Thoracic aorta (tissue), 2 donors: ENCODE measurements around the gene TDRD12. TPM values are rescaled to one million over a fixed set of nuclear protein-coding genes. Genes with fewer than 3 reads are reported as not detected.
"Not testable (repeated sequence)": the region's sequence is repeated elsewhere in the genome, so short reads cannot be mapped to it uniquely, and the experiment has no call there.

ENCODE experiments used
- ATAC-seq: fragments of 150-250 bp; one replicate; pipeline ENCODE4 v1.8.0; 2017; ENCODE audit warnings: low read depth; ENCODE audit not compliant: insufficient number of reproducible peaks, low FRiP score
- DNase-seq: peaks from one replicate; pipeline ENCODE4 v3.0.0-alpha.2; 2020; ENCODE audit warnings: low spot score
- H3K27ac ChIP-seq, 2 donors: fragments of 200-600 bp; sonication (generic); 1 replicate in 1 of 2; 2 replicates in 1 of 2; pipeline ENCODE4 v1.5.1; 2016; ENCODE audit warnings: mild to moderate bottlenecking in 2 of 2, moderate library complexity in 2 of 2
- H3K27me3 ChIP-seq: fragments of 200-600 bp; sonication (generic); replicated peaks from 2 replicates; pipeline ENCODE4 v1.6.0; 2016; ENCODE audit warnings: mild to moderate bottlenecking; ENCODE audit not compliant: insufficient read depth
- H3K36me3 ChIP-seq: fragments of 200-600 bp; sonication (generic); one replicate; pipeline ENCODE4 v1.5.1; 2016
- H3K4me1 ChIP-seq, 2 donors: fragments of 200-600 bp; sonication (generic); 1 replicate in 1 of 2; 2 replicates in 1 of 2; pipeline versions ENCODE4 v1.5.1 to v1.6.0; 2016; ENCODE audit warnings: low read depth in 2 of 2, mild to moderate bottlenecking in 1 of 2; ENCODE audit not compliant: control insufficient read depth in 1 of 2
- H3K4me3 ChIP-seq: fragments of 200-600 bp; sonication (generic); 2 replicates; pipeline ENCODE4 v1.5.1; 2016; ENCODE audit warnings: mild to moderate bottlenecking
- H3K9me3 ChIP-seq: fragments of 200-600 bp; sonication (generic); 2 replicates; pipeline ENCODE4 v1.5.1; 2016
- total RNA-seq, 2 donors: library from RNA; depleted of rRNA; stranded (reverse); fragments of >200 nt; gene quantifications; one replicate each; pipeline versions ENCODE4 v1.1.0 to v1.2.3, GENCODE V29; 2016
- TF ChIP-seq, protein P1 (sequence below): fragments of 200-600 bp; sonication (generic); IDR thresholded peaks from one replicate; pipeline ENCODE4 v1.5.1; 2019; ENCODE audit warnings: antibody characterized with exemption

TDRD12 gene
- total RNA-seq, 2 donors from 2014 or later, result not detected

DNA sequence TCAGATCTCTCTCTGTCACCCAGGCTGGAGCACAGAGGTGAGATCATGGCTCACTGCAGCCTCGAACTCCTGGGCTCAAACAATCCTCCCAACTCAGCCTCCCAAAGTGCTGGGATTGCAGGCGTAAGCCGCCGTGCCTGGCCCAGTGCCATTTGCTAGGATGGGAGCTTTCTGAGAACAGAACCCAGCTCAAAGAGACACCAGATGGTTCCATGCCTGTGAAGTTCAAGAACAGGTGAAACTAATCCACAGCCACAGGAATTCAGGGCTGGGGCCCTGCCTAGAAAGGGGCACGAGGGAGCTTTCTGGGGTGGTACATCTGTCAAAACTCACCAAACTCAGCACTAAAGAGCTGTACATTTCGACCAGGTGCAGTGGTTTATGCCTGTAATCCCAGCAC lies 145.8 kb downstream of the TDRD12 start:
- H3K36me3 ChIP-seq, result no peaks in the 10 kb centered on the region

DNA sequence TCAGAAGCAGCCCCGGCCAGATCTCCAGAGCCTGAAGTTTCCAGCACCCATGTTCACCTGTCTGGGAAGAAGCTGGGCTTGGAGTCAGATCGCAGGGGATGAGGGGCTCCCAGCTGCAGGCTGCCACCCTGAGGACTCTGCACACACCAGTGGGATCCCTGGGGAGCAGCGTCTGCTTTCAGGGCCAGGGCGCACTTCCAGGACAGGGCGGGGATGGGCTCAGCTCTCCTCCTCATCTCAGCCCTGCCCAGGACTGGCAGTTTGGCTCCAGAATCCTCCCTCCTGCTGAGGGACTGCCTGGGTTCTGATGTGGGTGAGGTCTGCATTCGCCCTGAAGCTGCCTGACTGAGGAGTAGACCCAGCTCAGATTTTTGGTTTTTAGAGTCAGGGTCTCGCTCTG lies 146.5 kb downstream of the TDRD12 start:
- H3K36me3 ChIP-seq, result no peaks in the 10 kb centered on the region
- no peak for DNase-seq
- TF ChIP-seq, protein P1, sequence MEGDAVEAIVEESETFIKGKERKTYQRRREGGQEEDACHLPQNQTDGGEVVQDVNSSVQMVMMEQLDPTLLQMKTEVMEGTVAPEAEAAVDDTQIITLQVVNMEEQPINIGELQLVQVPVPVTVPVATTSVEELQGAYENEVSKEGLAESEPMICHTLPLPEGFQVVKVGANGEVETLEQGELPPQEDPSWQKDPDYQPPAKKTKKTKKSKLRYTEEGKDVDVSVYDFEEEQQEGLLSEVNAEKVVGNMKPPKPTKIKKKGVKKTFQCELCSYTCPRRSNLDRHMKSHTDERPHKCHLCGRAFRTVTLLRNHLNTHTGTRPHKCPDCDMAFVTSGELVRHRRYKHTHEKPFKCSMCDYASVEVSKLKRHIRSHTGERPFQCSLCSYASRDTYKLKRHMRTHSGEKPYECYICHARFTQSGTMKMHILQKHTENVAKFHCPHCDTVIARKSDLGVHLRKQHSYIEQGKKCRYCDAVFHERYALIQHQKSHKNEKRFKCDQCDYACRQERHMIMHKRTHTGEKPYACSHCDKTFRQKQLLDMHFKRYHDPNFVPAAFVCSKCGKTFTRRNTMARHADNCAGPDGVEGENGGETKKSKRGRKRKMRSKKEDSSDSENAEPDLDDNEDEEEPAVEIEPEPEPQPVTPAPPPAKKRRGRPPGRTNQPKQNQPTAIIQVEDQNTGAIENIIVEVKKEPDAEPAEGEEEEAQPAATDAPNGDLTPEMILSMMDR, result no peak
- H3K27me3 ChIP-seq, result no peaks in the 10 kb centered on the region
- H3K4me1 ChIP-seq, result no peaks in the 10 kb centered on the region
- no peaks in the 10 kb centered on the region for H3K9me3 ChIP-seq
- no peak overlapping the region for H3K27ac ChIP-seq
- H3K4me3 ChIP-seq, result no peak overlapping the region
- ATAC-seq, result no peak

More for the DNA sequence above, 145.8 kb downstream of the TDRD12 start:
- Histone ChIP-seq H3K4me1 (no peaks in the 10 kb centered on the region), H3K27ac (no peak overlapping the region), H3K27me3 (no peaks in the 10 kb centered on the region), H3K4me3 (no peak overlapping the region), H3K9me3 (no peaks in the 10 kb centered on the region)
- no peak for ATAC-seq
- TF ChIP-seq, protein P1, result no peak
- DNase-seq, result no peak

GRCh38 chr19:32866564-32867265 lies 147.1 kb downstream of the TDRD12 start:
- Histone ChIP-seq H3K4me1 (no peaks in the 10 kb centered on the region), H3K4me3 (no peak overlapping the region), H3K36me3 (no peaks in the 10 kb centered on the region), H3K27me3 (no peaks in the 10 kb centered on the region), H3K9me3 (no peaks in the 10 kb centered on the region), H3K27ac (no peak overlapping the region)
- ATAC-seq (no peak), DNase-seq (no peak)
- TF ChIP-seq, protein P1, result no peak

DNA sequence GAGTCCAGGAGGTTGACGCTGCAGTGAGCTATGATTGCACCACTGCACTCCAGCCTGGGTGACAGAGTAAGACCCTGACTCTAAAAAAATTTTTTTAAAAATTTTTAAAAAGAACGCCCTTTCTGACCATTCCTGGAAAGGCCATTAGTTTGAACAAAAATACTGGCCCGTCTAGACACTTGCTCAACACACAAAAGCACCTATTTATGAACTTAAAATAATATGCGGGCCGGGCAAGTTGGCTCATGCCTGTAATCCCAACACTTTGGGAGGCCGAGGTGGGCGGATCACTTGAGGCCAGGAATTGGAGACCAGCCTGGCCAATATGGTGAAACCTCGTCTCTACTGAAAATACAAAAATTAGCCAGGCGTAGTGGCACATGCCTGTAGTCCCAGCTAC lies 147.9 kb downstream of the TDRD12 start:
- H3K4me3 ChIP-seq, H3K27me3 ChIP-seq, ATAC-seq, DNase-seq, H3K9me3 ChIP-seq, H3K27ac ChIP-seq, H3K36me3 ChIP-seq, H3K4me1 ChIP-seq: not testable (repeated sequence)

DNA sequence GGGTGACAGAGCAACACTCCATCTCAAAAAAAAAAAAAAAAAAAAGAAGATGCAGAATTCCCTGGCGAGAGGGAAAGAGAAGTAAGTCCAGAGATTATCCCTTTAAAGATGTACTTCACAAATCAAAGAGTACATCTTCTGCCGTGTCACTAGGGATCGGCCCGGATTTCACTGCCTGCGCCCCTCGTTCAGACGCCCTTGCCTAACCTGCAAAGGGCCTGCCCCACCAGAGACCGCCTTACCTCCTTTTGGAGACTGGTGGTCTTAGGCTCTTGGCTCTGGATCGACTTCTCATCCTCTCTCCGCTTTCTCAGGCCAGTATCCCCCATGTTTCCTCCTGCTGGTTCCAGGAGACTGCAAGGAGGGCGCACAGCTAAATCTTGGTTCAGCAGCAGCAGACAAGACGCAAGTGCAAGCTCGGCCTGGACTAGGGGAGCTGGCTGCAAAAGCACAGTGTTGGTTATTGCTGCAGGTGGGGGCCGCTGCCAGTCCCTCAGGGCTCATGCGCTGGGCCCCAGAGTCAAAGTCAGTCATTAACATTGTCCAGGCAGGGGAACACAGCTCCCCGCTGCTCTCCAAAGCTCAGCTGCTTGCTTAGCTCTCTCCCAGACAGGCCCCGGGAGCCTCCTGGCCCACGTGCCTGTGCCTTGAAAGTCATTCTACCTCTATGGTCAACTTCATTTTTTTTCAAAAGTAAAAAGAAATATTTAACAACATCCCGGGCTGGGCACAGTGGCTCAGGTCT lies 148.8 kb downstream of the TDRD12 start:
- TF ChIP-seq, protein P1, result no peak
- Histone ChIP-seq H3K4me3 (no peak overlapping the region), H3K27me3 (no peaks in the 10 kb centered on the region), H3K36me3 (no peaks in the 10 kb centered on the region), H3K27ac (no peak overlapping the region), H3K9me3 (no peaks in the 10 kb centered on the region), H3K4me1 (no peaks in the 10 kb centered on the region)
- no peak for ATAC-seq
- DNase-seq, result no peak
